GM12878 (cell line): ENCODE measurements around the gene FGFR2. TPM values are rescaled to one million over a fixed set of nuclear protein-coding genes. Genes with fewer than 3 reads are reported as not detected.

ENCODE experiments used
- ATAC-seq: fragments of 200-7000 bp; cut with Tn5 transposase; 3 replicates; pipeline ENCODE4 v1.9.1; 2020; ENCODE audit warnings: mild to moderate bottlenecking, moderate library complexity
- BruUV-seq: library from RNA; stranded (reverse); fragments of 400-500 nt; replicated peaks from 2 replicates; lab custom pipeline; 2021; lab: Mats Ljungman, UMichigan
- CTCF ChIA-PET: fragments of 300-600 bp; sonication (Branson Sonifier 250); formaldehyde crosslinking; extraction: SDS; loops from one replicate; lab custom pipeline; 2021; ENCODE audit warnings: inconsistent platforms; lab: Yijun Ruan, JAX
- POLR2A ChIA-PET: fragments of 350-600 bp; formaldehyde crosslinking; extraction: SDS; loops from one replicate; lab custom pipeline; 2021; ENCODE audit warnings: inconsistent platforms; lab: Charles Lee
- RAD21 ChIA-PET: fragments of 300-600 bp; sonication (Branson Sonifier 250); formaldehyde crosslinking; loops from one replicate; lab custom pipeline; 2023; ENCODE audit warnings: antibody characterized with exemption; ENCODE audit not compliant: unreplicated experiment; lab: Charles Lee
- SMC1A ChIA-PET: fragments of 300-600 bp; sonication (Branson Sonifier 250); formaldehyde crosslinking; loops from one replicate; lab custom pipeline; 2023; ENCODE audit not compliant: unreplicated experiment, uncharacterized antibody; lab: Charles Lee
- DNase-seq: peaks from one replicate; pipeline ENCODE4 v3.0.0-alpha.2; 2011; ENCODE audit warnings: low read depth, low spot score
- FAIRE-seq: peaks from 3 replicates; lab custom pipeline; 2011; peaks lifted over from hg19 to GRCh38; lab: Jason Lieb, UNC
- H2AFZ ChIP-seq: 2 replicates; pipeline ENCODE4 v1.6.0; 2011; ENCODE audit warnings: low read depth, low read length, control low read depth; ENCODE audit not compliant: control insufficient read depth
- H3K27ac ChIP-seq: 2 replicates; pipeline ENCODE4 v1.5.1; 2011; ENCODE audit warnings: control low read depth; ENCODE audit not compliant: control insufficient read depth, insufficient read depth
- H3K27me3 ChIP-seq, 2 experiments: replicated peaks in 1 of 2; 2 replicates each; pipeline versions ENCODE4 v1.6.0 to v1.6.1; 2011; ENCODE audit warnings: low read length in 1 of 2; ENCODE audit not compliant: control insufficient read depth in 2 of 2, insufficient read depth in 2 of 2
- H3K36me3 ChIP-seq, 2 experiments: 2 replicates each; pipeline ENCODE4 v1.5.1; 2011; ENCODE audit warnings: low read length in 1 of 2; ENCODE audit not compliant: control insufficient read depth in 2 of 2, insufficient read depth in 2 of 2
- H3K4me1 ChIP-seq: 2 replicates; pipeline ENCODE4 v1.6.1; 2011; ENCODE audit warnings: mild to moderate bottlenecking, low read length, moderate library complexity, mixed read lengths; ENCODE audit not compliant: control insufficient read depth, insufficient read depth
- H3K4me2 ChIP-seq: 2 replicates; pipeline ENCODE4 v1.6.0; 2011; ENCODE audit warnings: control low read depth; ENCODE audit not compliant: control insufficient read depth, insufficient read depth
- H3K4me3 ChIP-seq: fragments of 200-600 bp; sonication (generic); 2 replicates; pipeline ENCODE4 v1.5.1; 2016
- H3K79me2 ChIP-seq: 2 replicates; pipeline ENCODE4 v1.6.0; 2011; ENCODE audit warnings: low read length; ENCODE audit not compliant: control insufficient read depth, insufficient read depth
- H3K9ac ChIP-seq: 2 replicates; pipeline ENCODE4 v1.8.0; 2011; ENCODE audit warnings: low read length, control low read depth, mixed read lengths; ENCODE audit not compliant: control insufficient read depth, insufficient read depth
- H3K9me3 ChIP-seq: replicated peaks from 3 replicates; pipeline ENCODE4 v1.5.1; 2011; ENCODE audit warnings: mild to moderate bottlenecking, low read length; ENCODE audit not compliant: control insufficient read depth, insufficient read depth
- H4K20me1 ChIP-seq: 2 replicates; pipeline ENCODE4 v1.6.0; 2011; ENCODE audit not compliant: control insufficient read depth, insufficient read depth
- SIX5 ChIP-seq: IDR thresholded peaks from 2 replicates; pipeline ENCODE4 v1.6.1; 2011; ENCODE audit warnings: mild to moderate bottlenecking, low read depth, low read length, moderate library complexity; ENCODE audit not compliant: severe bottlenecking
- WGBS: methylation state at CpG from one replicate; pipeline ENCODE4 v1.1.6; 2016; ENCODE audit warnings: low lambda C conversion rate; ENCODE audit not compliant: insufficient replicate concordance, insufficient coverage; ENCODE audit errors: missing lambda C conversion rate; 5-methylcytosine and 5-hydroxymethylcytosine counted together
- in situ Hi-C: fragments of 300-500 bp; cut with MboI; formaldehyde crosslinking; loops from 9 replicates; pipeline ENCODE4 v1.14.3; 2018; ENCODE audit warnings: mixed read lengths
- intact Hi-C: fragments of 100-400 bp; cut with micrococcal nuclease; formaldehyde crosslinking; loops from one replicate; pipeline ENCODE4 v1.14.2; 2022; ENCODE audit not compliant: unreplicated experiment
- polyA plus RNA-seq, 11 experiments: library from polyadenylated mRNA; depleted of rRNA in 4 of 11; unstranded in 6 of 11; stranded (reverse) in 5 of 11; fragments of >200 nt; fragmentation: Nextera tagmentation in 4 of 11; fragmentation: Illumina TruSeq in 1 of 11; extraction: Ambion mirVana in 4 of 11; extraction: Trizol in 1 of 11; gene quantifications; 1 replicate in 1 of 11; 2 replicates in 10 of 11; pipeline versions ENCODE4 v1.2.1 to v1.2.3, GENCODE V29; 2011 to 2016; ENCODE audit warnings: inconsistent platforms in 2 of 11, missing spikeins in 2 of 11, low read depth in 1 of 11
- total RNA-seq, 4 experiments: library from RNA; depleted of rRNA in 3 of 4; stranded (reverse); fragments of >200 nt in 3 of 4; fragmentation: Illumina TruSeq in 1 of 4; extraction: Trizol in 1 of 4; gene quantifications; 2 replicates each; pipeline versions ENCODE4 v1.2.1 to v1.2.3, GENCODE V29; 2013 to 2021
- TF ChIP-seq, protein P1 (sequence below): IDR thresholded peaks from 2 replicates; pipeline ENCODE4 v1.6.1; 2012; ENCODE audit warnings: mild to moderate bottlenecking, low read depth, low read length

The FGFR2 gene
- total and polyA plus RNA-seq, 10 of the 15 experiments (the other 5 are each of a cell fraction or from before 2014, with no cell fraction given): 0.04 to 0.15 TPM; not detected in 8

GRCh38 chr10:121462955-121463354, 135.3 kb downstream of the FGFR2 start:
- 32% methylated on average over 2 of the region's 2 CpGs for WGBS
- FAIRE-seq: no peak
- in situ Hi-C loops: no loop called here

More at GRCh38 chr10:121462955-121463354, 135.3 kb downstream of the FGFR2 start:
- ChIA-PET SMC1A (no interaction called here), RAD21 (no interaction called here), CTCF (no interaction called here), POLR2A (no interaction called here)
- Histone ChIP-seq H3K27me3 (no peaks in the 10 kb centered on the region), H3K27ac (no peak overlapping the region), H4K20me1 (no peaks in the 10 kb centered on the region), H3K36me3 (no peaks in the 10 kb centered on the region), H3K4me3 (no peak overlapping the region), H3K4me2 (no peak overlapping the region), H3K9ac (no peak overlapping the region), H3K79me2 (no peaks in the 10 kb centered on the region), H3K9me3 (no peaks in the 10 kb centered on the region), H2AFZ (no peak overlapping the region), H3K4me1 (no peaks in the 10 kb centered on the region)
- TF ChIP-seq SIX5: no peak
- TF ChIP-seq, protein P1, sequence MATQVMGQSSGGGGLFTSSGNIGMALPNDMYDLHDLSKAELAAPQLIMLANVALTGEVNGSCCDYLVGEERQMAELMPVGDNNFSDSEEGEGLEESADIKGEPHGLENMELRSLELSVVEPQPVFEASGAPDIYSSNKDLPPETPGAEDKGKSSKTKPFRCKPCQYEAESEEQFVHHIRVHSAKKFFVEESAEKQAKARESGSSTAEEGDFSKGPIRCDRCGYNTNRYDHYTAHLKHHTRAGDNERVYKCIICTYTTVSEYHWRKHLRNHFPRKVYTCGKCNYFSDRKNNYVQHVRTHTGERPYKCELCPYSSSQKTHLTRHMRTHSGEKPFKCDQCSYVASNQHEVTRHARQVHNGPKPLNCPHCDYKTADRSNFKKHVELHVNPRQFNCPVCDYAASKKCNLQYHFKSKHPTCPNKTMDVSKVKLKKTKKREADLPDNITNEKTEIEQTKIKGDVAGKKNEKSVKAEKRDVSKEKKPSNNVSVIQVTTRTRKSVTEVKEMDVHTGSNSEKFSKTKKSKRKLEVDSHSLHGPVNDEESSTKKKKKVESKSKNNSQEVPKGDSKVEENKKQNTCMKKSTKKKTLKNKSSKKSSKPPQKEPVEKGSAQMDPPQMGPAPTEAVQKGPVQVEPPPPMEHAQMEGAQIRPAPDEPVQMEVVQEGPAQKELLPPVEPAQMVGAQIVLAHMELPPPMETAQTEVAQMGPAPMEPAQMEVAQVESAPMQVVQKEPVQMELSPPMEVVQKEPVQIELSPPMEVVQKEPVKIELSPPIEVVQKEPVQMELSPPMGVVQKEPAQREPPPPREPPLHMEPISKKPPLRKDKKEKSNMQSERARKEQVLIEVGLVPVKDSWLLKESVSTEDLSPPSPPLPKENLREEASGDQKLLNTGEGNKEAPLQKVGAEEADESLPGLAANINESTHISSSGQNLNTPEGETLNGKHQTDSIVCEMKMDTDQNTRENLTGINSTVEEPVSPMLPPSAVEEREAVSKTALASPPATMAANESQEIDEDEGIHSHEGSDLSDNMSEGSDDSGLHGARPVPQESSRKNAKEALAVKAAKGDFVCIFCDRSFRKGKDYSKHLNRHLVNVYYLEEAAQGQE: no peak
- DNase-seq: no peak
- no TSS peak for BruUV-seq
- intact Hi-C loops: no loop called here
- ATAC-seq: no peak
